Measurements from ENCODE around the gene GID4.
"Not testable (repeated sequence)": the region's sequence is repeated elsewhere in the genome, so short reads cannot be mapped to it uniquely, and the experiment has no call there.

The GID4 gene

DNA sequence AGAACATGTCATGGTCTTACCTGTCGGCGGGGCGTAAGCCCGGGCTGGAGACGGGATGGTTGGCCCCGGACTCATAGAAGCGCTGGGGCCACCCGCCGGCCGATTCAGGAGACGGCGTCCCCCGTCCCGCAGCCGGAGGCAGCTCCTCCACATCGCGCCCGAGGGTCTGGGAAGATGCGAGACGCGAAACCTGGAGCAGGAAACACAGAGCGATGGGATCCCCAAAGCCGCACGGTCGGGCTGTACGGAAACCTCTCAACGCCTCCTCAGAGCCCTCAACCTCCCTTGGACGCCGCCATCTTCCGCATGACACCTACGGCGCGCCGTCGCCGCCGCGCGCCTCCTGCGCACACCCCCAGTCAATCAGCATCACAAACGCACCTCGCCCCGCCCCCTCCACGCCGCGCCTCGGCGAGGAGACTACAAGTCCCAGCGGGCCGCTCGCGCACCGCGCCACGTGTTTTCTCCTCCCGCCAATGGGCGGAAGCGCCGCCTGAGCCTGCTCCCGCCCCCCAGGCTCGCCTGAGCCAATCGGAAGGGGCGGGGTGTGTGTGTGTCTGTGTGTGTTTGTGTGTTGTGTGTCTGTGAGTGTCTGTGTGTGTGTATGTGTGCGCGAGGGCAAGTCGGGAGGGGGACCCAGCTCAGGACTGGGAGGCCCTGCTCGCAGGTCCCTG, at the start of gene GID4, which contains the start of gene ATPAF2:
Gene GID4, plus strand, starts transcription at position 548 of the 674 bp plus-strand sequence. Its CDS starts 57 bp downstream, at position 605.
Gene ATPAF2, minus strand, starts transcription at position 308 of the 674 bp plus-strand sequence. Its CDS starts 155 bp downstream, at position 153.
- TF ChIP-seq, protein P1, sequence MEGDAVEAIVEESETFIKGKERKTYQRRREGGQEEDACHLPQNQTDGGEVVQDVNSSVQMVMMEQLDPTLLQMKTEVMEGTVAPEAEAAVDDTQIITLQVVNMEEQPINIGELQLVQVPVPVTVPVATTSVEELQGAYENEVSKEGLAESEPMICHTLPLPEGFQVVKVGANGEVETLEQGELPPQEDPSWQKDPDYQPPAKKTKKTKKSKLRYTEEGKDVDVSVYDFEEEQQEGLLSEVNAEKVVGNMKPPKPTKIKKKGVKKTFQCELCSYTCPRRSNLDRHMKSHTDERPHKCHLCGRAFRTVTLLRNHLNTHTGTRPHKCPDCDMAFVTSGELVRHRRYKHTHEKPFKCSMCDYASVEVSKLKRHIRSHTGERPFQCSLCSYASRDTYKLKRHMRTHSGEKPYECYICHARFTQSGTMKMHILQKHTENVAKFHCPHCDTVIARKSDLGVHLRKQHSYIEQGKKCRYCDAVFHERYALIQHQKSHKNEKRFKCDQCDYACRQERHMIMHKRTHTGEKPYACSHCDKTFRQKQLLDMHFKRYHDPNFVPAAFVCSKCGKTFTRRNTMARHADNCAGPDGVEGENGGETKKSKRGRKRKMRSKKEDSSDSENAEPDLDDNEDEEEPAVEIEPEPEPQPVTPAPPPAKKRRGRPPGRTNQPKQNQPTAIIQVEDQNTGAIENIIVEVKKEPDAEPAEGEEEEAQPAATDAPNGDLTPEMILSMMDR (IDR thresholded peaks at IDR 0.05; ENCODE audit: low read depth, low read length, missing control alignments): no peak
- in situ Hi-C loops (cut with HindIII; ENCODE audit: low sequenced_read_pairs): loop anchor here (25.0 kb wide), 1 partner anchor 377 kb away; no protein-coding TSS in a partner anchor
- peak within 1 kb of the TSS; percentile 73 for H3K4me3 ChIP-seq (ENCODE audit: low read depth, low read length)
- DNase-seq (ENCODE audit: low read depth): peak; percentile 96

DNA sequence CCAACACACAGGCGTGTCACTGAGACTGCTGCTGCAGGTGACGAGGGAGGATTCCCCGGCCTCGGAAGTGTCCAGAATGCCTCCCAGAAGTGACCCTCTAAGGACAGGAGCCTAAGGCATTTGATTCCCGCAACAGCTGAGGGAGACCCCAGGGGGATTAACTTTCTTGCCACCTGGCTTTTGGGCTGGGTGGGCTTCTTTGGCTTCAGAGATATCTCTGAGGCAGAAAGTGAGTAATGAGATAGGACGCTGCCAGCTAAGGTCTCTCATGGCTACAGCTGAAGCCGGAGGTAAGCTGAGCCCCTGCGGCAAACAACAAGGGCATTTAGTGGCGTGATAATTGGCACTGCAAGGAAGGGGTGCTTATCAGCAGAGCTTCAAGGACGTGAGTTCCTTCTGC, 49.6 kb upstream of the GID4 start:
- no peak for DNase-seq (ENCODE audit: low read depth)
- in situ Hi-C loops (cut with HindIII; ENCODE audit: low sequenced_read_pairs): no loop called here
- no peak overlapping the region for H3K4me3 ChIP-seq (ENCODE audit: low read depth, low read length)
- TF ChIP-seq, protein P1 (IDR thresholded peaks at IDR 0.05; ENCODE audit: low read depth, low read length, missing control alignments): no peak

- in situ Hi-C loops (cut with HindIII; ENCODE audit: low sequenced_read_pairs): no loop called here
- no peak overlapping the region for H3K4me3 ChIP-seq (ENCODE audit: low read depth, low read length)
- TF ChIP-seq, protein P1 (IDR thresholded peaks at IDR 0.05; ENCODE audit: low read depth, low read length, missing control alignments): no peak
- no peak for DNase-seq (ENCODE audit: low read depth)
Measured at GRCh38 chr17:17990282-17990681, 48.9 kb upstream of the GID4 start.

DNA sequence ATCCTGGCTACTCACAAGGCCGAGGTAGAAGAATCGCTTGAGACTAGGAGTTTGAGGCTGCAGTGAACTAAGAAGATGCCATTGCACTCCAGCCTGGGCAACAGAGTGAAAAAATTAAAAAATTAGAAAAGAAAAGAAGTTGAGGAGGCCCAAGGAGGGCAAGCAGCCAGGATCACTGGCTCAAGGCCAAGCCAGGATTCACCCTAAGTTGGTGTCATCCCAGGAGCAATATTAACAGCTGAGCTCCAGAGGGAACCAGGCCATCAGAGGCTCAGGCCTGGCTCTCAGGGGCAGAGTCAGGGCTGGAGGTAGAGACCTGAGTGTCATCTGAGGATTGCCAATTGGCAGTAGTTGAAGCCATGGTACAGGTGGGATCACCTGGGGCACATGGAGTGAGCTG, 45.8 kb upstream of the GID4 start:
- no peak for DNase-seq (ENCODE audit: low read depth)
- H3K4me3 ChIP-seq (ENCODE audit: low read depth, low read length): no peak overlapping the region
- TF ChIP-seq, protein P1 (IDR thresholded peaks at IDR 0.05; ENCODE audit: low read depth, low read length, missing control alignments): no peak
- in situ Hi-C loops (cut with HindIII; ENCODE audit: low sequenced_read_pairs): no loop called here

- no peak for DNase-seq (ENCODE audit: low read depth)
- H3K4me3 ChIP-seq (ENCODE audit: low read depth, low read length): no peak overlapping the region
- in situ Hi-C loops (cut with HindIII; ENCODE audit: low sequenced_read_pairs): no loop called here
- TF ChIP-seq, protein P1 (IDR thresholded peaks at IDR 0.05; ENCODE audit: low read depth, low read length, missing control alignments): no peak
Measured at GRCh38 chr17:17993852-17994251, 45.4 kb upstream of the GID4 start.

DNA sequence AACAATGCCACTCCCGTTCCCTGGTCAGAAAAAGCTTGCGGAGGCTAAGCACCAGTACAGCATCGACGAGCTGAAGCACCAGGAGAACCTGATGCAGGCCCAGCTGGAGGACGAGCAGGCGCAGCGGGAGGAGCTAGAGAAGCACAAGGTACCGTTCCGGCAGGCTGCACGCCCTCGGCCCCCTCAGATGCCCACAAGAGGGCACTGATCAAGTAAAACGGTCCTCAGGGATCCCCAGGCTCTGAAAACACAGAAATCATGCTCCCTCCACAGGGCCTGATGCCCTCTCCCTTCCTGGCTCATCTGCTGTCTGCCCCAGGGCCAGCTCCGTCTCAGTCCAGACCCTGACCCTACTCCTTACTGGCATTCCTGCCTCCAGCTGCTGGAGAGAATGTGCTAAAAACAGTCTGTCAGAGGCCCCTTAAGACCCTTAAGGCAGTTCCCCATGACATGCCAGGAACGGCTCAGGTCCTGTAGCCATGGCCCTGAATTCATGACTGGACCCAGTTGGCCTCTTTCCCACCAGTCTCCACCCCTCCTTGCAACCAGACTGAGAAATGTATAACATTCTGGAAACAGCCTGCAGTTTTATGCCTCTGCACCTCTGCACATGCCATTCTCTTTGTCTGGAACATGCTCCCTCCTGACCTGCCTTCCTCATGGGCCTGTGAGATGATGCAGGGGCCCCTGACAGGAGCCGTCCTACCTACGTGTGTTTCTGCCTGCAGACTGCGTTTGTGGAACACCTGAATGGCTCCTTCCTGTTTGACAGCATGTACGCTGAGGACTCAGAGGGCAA, 44.7 kb upstream of the GID4 start:
- in situ Hi-C loops (cut with HindIII; ENCODE audit: low sequenced_read_pairs): no loop called here
- no peak overlapping the region for H3K4me3 ChIP-seq (ENCODE audit: low read depth, low read length)
- TF ChIP-seq, protein P1 (IDR thresholded peaks at IDR 0.05; ENCODE audit: low read depth, low read length, missing control alignments): peak; percentile 55
- DNase-seq (ENCODE audit: low read depth): no peak

DNA sequence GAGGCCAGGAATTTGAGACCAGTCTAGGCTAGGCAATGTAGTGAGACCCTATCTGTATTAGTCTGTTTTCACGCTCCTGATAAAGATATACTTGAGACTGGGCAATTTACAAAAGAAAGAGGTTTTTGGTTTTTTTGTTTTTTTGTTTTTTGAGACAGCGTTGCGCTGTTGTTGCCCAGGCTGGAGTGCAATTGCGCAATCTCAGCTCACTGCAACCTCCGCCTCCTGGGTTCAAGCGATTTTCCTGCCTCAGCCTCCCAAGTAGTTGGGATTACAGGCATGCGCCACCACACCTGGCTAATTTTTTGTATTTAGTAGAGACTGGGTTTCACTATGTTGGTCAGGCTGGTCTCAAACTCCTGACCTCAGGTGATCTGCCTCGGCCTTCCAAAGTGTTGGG, 43.3 kb upstream of the GID4 start:
- H3K4me3 ChIP-seq (ENCODE audit: low read depth, low read length); DNase-seq (ENCODE audit: low read depth); in situ Hi-C loops (cut with HindIII; ENCODE audit: low sequenced_read_pairs): not testable (repeated sequence)
